Activated effector memory CD4-positive, alpha-beta T cell treated with anti-CD3 and anti-CD28 coated beads, Interleukin-2, amount 50 U/mL, for 16 hours (primary cell): ENCODE measurements around the gene HS6ST2.

ENCODE experiments used
- DNase-seq: peaks from one replicate; pipeline ENCODE4 v3.0.0-alpha.2; 2020

HS6ST2 gene

DNA sequence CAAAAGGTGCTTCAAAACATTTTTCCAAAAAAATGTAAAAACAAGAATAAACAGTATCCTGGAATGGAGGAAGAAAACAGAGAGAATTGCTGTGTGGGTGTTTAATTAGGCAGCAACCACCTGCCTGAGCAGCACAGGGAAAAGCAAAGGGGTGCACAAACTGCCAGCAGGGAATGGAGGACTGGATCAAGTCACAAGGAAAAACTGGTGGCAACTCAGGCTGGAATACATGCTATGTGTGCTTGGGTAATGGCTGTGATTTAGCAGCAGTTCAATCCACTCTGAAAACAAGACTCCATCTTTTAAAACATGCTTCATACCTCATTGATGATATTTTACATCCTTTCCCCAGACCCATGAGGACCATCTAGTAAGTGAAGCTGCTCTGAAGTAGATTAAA is 179.5 kb downstream of the HS6ST2 start:
- DNase-seq = no peak

GRCh38 chrX:132776486-132777210 is 181.8 kb downstream of the HS6ST2 start:
- DNase-seq = no peak

DNA sequence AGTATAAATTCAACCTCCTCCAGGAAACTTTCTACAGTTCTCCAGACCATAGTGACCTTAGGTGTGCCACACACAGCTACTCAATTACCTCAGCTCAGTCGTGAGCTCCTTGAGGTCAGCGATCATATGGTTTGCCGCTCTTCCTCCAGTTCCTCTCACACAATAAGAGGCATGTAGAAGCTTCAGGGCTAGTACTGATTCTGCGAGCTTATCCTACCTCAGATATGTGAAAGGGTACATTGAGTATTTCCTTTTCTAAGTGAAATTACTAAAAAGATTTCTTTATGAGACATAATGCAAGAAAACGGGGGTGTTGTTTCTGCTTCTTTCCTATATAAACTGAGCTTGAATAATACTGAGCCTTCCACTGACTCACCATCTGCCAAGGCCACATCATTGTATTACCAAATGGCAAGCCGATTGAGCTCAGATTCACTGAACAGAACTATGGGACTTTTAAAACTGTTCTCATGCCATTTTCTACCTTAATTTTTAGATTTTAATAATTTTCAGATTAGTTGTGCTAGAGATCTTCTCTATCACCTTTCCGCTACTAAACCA is 183.1 kb downstream of the HS6ST2 start:
- no peak for DNase-seq

GRCh38 chrX:132774010-132774714 is 184.3 kb downstream of the HS6ST2 start:
- DNase-seq = no peak

- DNase-seq = no peak
Observed at GRCh38 chrX:132769609-132770008, 188.8 kb downstream of the HS6ST2 start.

GRCh38 chrX:132766452-132766851 is 192.0 kb downstream of the HS6ST2 start:
- DNase-seq = no peak

DNA sequence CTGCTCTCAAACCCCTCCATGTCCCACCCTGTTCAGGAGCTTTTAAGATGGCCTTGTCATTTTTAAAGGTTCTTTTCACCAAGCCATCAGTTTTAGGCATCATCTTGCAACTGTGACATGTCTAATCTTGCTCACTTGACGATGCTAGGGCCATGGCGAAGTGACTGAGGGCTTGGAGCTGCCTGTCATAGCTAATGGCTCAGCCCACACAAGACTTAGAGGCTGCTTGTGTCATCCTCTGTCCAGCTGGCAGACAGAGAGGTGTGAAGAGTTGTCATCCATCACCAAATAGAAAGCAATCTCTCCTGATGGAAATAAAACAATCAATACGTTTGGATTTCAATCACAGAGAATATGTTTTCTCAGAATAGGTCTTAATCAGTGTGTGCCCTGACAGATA is 194.9 kb downstream of the HS6ST2 start:
- DNase-seq = no peak

- no peak for DNase-seq
Observed at GRCh38 chrX:132758759-132759158, 199.7 kb downstream of the HS6ST2 start.

- DNase-seq = no peak
Observed at GRCh38 chrX:132757066-132757623, 201.3 kb downstream of the HS6ST2 start.

DNA sequence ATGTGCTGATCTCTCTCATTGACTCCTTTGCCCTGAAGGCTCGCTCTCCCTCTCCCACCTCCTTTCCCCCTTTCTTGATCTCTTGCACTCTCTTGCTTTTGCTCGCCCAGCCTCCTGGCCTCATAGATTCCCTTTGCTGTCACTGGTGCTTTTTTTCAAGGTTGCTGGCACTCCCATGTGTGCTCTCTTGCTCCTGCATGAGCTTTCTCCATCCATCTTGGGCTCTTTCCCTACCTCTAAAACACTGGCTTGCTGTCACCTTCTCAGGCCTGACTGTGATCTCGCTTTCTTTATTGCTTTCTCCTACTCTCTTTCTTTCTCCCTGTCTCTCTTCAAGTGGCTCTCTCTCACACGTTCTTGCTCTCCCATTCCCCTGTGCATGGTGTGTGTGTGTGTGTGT is 202.0 kb downstream of the HS6ST2 start:
- DNase-seq = no peak

DNA sequence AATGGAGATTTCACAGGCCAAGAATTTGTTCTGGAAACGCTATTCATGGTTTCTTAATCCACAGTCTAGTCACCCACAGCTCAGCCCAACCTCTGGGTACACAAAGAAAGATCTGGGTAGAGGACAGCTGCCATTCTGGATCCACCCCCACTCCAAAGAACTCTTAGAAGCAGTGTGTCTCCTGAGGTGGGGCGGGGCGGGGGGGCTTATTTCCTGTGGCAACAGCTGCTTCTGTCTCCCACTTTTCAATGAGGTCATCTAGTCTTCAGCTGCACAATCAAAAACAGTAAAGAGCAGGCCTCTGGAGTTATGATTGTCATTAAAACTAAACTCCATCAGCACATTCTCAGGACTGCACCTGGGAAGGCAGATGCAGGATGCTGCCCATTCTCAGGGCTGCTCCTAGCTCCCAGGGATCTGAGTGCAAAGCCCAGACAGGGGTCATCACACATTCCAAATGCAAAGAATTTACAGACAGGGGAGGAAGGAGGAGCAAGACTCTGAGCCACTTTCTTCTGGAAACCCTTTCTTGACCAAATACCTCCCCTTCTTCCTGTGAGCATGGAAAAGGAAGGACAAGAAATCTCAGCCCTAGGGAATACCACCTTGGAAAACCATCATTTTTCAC is 207.3 kb downstream of the HS6ST2 start:
- no peak for DNase-seq

DNA sequence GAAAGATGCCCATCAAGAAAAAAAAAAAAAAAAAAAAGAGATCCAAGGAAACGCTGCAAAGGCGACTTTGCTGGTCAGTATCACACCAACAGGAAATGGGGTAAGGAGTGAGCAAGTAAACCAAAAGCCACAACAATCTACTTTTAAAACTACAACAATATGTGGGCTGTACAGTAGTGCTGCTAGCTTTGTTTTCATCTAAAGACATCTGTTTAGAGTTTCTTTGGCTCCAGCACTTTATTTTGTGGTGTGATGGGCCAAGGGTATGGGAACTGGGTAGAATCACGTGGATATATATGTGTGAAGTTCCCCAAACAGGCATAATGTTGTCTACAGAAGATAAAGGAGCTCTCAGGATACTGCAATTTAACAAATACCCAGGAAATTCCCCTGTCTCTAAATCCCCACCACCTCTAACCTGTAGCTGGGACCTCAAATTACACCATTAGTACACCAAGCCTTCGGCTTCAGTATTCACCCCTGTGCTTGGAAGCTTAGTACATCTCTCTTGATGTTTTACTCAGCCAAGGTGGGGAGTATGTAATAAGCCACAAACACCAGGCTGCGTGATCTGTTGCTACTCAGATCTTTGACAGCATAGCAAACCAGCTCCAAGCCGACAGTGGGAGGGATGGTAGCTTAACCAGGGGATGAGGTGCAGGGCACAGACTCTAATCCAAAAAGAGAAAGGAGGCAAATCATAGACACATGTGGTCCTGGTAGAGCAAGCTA is 207.9 kb downstream of the HS6ST2 start:
- no peak for DNase-seq

GRCh38 chrX:132749406-132749805 is 209.0 kb downstream of the HS6ST2 start:
- DNase-seq = no peak

- no peak for DNase-seq
Observed at GRCh38 chrX:132748909-132749308, 209.5 kb downstream of the HS6ST2 start.

DNA sequence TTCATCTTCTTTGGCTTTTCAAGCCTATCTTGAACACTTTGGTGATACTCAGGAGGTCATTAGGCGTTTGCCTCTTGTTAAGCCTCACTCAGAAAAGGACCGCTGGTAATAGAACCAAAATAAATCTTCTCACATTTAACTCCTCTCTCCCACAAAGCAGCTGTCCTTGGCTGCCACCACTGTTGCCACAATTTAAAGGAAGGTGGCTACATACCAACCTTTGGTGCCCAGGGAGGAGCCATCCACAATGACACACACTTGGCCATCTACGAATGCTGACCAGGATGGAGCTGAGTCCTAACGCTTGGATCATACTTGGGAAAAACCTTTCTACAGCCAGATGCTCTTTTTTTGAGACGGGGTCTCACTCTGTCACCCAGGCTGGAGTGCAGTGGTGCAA is 210.2 kb downstream of the HS6ST2 start:
- no peak for DNase-seq

GRCh38 chrX:132745593-132745992 is 212.8 kb downstream of the HS6ST2 start:
- DNase-seq = no peak

GRCh38 chrX:132744470-132744869 is 214.0 kb downstream of the HS6ST2 start:
- no peak for DNase-seq

DNA sequence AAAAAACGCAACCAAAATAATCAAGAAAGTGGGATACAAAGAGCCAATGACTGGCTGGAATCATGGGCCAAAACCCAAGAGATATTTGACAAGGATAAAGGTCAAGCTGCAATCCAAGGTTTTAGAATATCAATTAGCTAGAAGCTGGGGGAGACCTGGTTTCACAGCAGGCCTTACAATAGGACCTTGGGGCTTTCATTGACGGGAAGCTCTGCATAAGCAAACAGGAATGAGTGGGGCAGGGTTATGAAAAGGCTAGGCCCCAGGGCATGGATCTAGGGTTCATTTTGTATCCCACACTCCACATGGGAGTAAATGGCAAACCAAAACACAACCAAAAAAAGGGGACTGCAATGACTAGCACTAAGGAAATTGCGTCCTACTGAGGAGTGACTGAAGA is 215.3 kb downstream of the HS6ST2 start:
- DNase-seq = no peak

GRCh38 chrX:132742246-132742645 is 216.2 kb downstream of the HS6ST2 start:
- DNase-seq = no peak

- DNase-seq = no peak
Observed at GRCh38 chrX:132741689-132742088, 216.7 kb downstream of the HS6ST2 start.

- no peak for DNase-seq
Observed at GRCh38 chrX:132740316-132741123, 217.9 kb downstream of the HS6ST2 start.

DNA sequence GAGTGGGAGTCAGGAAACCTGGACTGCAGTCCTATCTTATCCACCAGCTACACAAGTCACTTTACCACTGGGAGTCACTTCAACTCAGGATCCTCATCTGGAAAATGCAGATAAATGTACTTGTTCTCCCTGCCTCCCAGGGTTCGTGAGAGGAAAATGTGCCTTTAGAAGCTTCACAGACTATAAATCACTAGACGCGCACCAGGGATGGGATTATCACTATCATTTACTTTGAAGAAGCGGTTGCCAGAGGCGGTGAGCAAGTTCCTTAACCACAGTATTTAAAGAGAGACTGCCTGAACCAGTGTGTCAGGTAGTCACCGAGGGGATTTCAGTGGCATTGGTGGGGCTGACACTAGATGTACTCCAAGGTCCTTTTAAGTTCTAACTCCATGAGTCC is 219.5 kb downstream of the HS6ST2 start:
- DNase-seq = no peak
